ENCODE measurements around the gene BCAT1. TPM values are rescaled to one million over a fixed set of nuclear protein-coding genes. Genes with fewer than 3 reads are reported as not detected.

BCAT1 gene
- total RNA-seq, 1 donor from 2014 or later, result 35.3 TPM

GRCh38 chr12:24777359-24777758 is 171.5 kb downstream of the BCAT1 start:
- FAIRE-seq, result no peak
- no peak for DNase-seq (ENCODE audit: low read depth)
- H3K4me3 ChIP-seq (ENCODE audit: low read depth, low read length), result no peak overlapping the region
- no peak for TF ChIP-seq CTCF (IDR thresholded peaks at IDR 0.05; ENCODE audit: insufficient read depth, low read length, severe bottlenecking)
- no peaks in the 10 kb centered on the region for H3K36me3 ChIP-seq (ENCODE audit: control insufficient read depth, insufficient read depth, low read length)
- H3K27me3 ChIP-seq (ENCODE audit: control insufficient read depth, insufficient read depth, low read length), result peaks cover 1% of the 10 kb centered on the region

- no peak for FAIRE-seq
These were observed 172.0 kb downstream of the BCAT1 start for GRCh38 chr12:24776861-24777260.

GRCh38 chr12:24775073-24775472 is 173.8 kb downstream of the BCAT1 start:
- no peaks in the 10 kb centered on the region for H3K36me3 ChIP-seq (ENCODE audit: control insufficient read depth, insufficient read depth, low read length)
- no peaks in the 10 kb centered on the region for H3K27me3 ChIP-seq (ENCODE audit: control insufficient read depth, insufficient read depth, low read length)
- DNase-seq (ENCODE audit: low read depth) (no peak), FAIRE-seq (no peak)
- no peak overlapping the region for H3K4me3 ChIP-seq (ENCODE audit: low read depth, low read length)
- no peak for TF ChIP-seq CTCF (IDR thresholded peaks at IDR 0.05; ENCODE audit: insufficient read depth, low read length, severe bottlenecking)

More at GRCh38 chr12:24776861-24777260, 172.0 kb downstream of the BCAT1 start:
- Histone ChIP-seq H3K36me3 (ENCODE audit: control insufficient read depth, insufficient read depth, low read length) (no peaks in the 10 kb centered on the region), H3K4me3 (ENCODE audit: low read depth, low read length) (no peak overlapping the region), H3K27me3 (ENCODE audit: control insufficient read depth, insufficient read depth, low read length) (peaks cover 1% of the 10 kb centered on the region)
- DNase-seq (ENCODE audit: low read depth), result no peak
- no peak for TF ChIP-seq CTCF (IDR thresholded peaks at IDR 0.05; ENCODE audit: insufficient read depth, low read length, severe bottlenecking)

- no peak overlapping the region for H3K4me3 ChIP-seq (ENCODE audit: low read depth, low read length)
- TF ChIP-seq CTCF (IDR thresholded peaks at IDR 0.05; ENCODE audit: insufficient read depth, low read length, severe bottlenecking), result no peak
- FAIRE-seq, result no peak
- DNase-seq (ENCODE audit: low read depth), result no peak
- H3K27me3 ChIP-seq (ENCODE audit: control insufficient read depth, insufficient read depth, low read length), result no peaks in the 10 kb centered on the region
- H3K36me3 ChIP-seq (ENCODE audit: control insufficient read depth, insufficient read depth, low read length), result no peaks in the 10 kb centered on the region
These were observed 174.9 kb downstream of the BCAT1 start for GRCh38 chr12:24773996-24774395.

- DNase-seq (ENCODE audit: low read depth), result no peak
- FAIRE-seq, result no peak
- H3K36me3 ChIP-seq (ENCODE audit: control insufficient read depth, insufficient read depth, low read length), result no peaks in the 10 kb centered on the region
- H3K4me3 ChIP-seq (ENCODE audit: low read depth, low read length), result no peak overlapping the region
- no peaks in the 10 kb centered on the region for H3K27me3 ChIP-seq (ENCODE audit: control insufficient read depth, insufficient read depth, low read length)
- no peak for TF ChIP-seq CTCF (IDR thresholded peaks at IDR 0.05; ENCODE audit: insufficient read depth, low read length, severe bottlenecking)
These were observed 176.1 kb downstream of the BCAT1 start for GRCh38 chr12:24772813-24773212.

GRCh38 chr12:24770821-24771220 is 178.1 kb downstream of the BCAT1 start:
- FAIRE-seq, result no peak
- no peaks in the 10 kb centered on the region for H3K36me3 ChIP-seq (ENCODE audit: control insufficient read depth, insufficient read depth, low read length)
- no peak overlapping the region for H3K4me3 ChIP-seq (ENCODE audit: low read depth, low read length)
- TF ChIP-seq CTCF (IDR thresholded peaks at IDR 0.05; ENCODE audit: insufficient read depth, low read length, severe bottlenecking), result no peak
- no peaks in the 10 kb centered on the region for H3K27me3 ChIP-seq (ENCODE audit: control insufficient read depth, insufficient read depth, low read length)
- DNase-seq (ENCODE audit: low read depth), result no peak

All from bronchial epithelial cell (primary cell).